Smooth muscle cell (in vitro differentiated cells): ENCODE data around the gene SEC62. TPM values are rescaled to one million over a fixed set of nuclear protein-coding genes. Genes with fewer than 3 reads are reported as not detected.
A peak's percentile ranks its signal among the peaks of the same experiment; 100 is the strongest.

Experiments
- DNase-seq: peaks from one replicate; lab custom pipeline; 2025; ENCODE audit not compliant: unreplicated experiment; lab: John Stamatoyannopoulos, UW
- H2AFZ ChIP-seq: fragments of 200-600 bp; sonication (generic); 2 replicates; pipeline ENCODE4 v1.6.0; 2016; ENCODE audit warnings: antibody characterized with exemption, low read depth, mild to moderate bottlenecking
- H3F3A ChIP-seq: fragments of 200-600 bp; sonication (generic); 2 replicates; pipeline ENCODE4 v1.6.0; 2017; ENCODE audit warnings: antibody characterized with exemption, low read depth
- H3K27ac ChIP-seq: fragments of 200-600 bp; sonication (generic); 2 replicates; pipeline ENCODE4 v1.5.1; 2016; ENCODE audit warnings: low read depth, mild to moderate bottlenecking
- H3K27me3 ChIP-seq: fragments of 200-600 bp; sonication (generic); 2 replicates; pipeline ENCODE4 v1.6.1; 2016; ENCODE audit warnings: low read depth, mild to moderate bottlenecking
- H3K36me3 ChIP-seq: fragments of 200-600 bp; sonication (generic); 2 replicates; pipeline ENCODE4 v1.5.1; 2016; ENCODE audit warnings: low read depth
- H3K4me1 ChIP-seq: fragments of 200-600 bp; sonication (generic); 2 replicates; pipeline ENCODE4 v1.5.1; 2016; ENCODE audit warnings: low read depth
- H3K4me2 ChIP-seq: fragments of 200-600 bp; sonication (generic); 2 replicates; pipeline ENCODE4 v1.6.0; 2016; ENCODE audit warnings: mild to moderate bottlenecking
- H3K4me3 ChIP-seq: fragments of 200-600 bp; sonication (generic); 2 replicates; pipeline ENCODE4 v1.5.1; 2016; ENCODE audit warnings: mild to moderate bottlenecking
- H3K79me2 ChIP-seq: fragments of 200-600 bp; sonication (generic); 2 replicates; pipeline ENCODE4 v1.6.0; 2016; ENCODE audit warnings: low read depth, mild to moderate bottlenecking
- H3K9ac ChIP-seq: fragments of 200-600 bp; sonication (generic); 2 replicates; pipeline ENCODE4 v1.6.0; 2016; ENCODE audit warnings: low read depth
- H3K9me3 ChIP-seq: fragments of 200-600 bp; sonication (generic); replicated peaks from 2 replicates; pipeline ENCODE4 v1.5.1; 2016; ENCODE audit warnings: low read depth
- H4K20me1 ChIP-seq: fragments of 200-600 bp; sonication (generic); 2 replicates; pipeline ENCODE4 v1.6.0; 2016; ENCODE audit warnings: low read depth
- WGBS: methylation state at CpG from one replicate; pipeline ENCODE4 v1.1.7; 2016; ENCODE audit warnings: low lambda C conversion rate; 5-methylcytosine and 5-hydroxymethylcytosine counted together
- polyA plus RNA-seq: library from polyadenylated mRNA; unstranded; fragments of >200 nt; fragmentation: Nextera tagmentation; extraction: Ambion mirVana; gene quantifications from 2 replicates; pipeline ENCODE4 v1.2.1, GENCODE V29; 2016
- total RNA-seq: library from RNA; depleted of rRNA; stranded (reverse); fragments of >200 nt; gene quantifications from 2 replicates; pipeline ENCODE4 v1.2.3, GENCODE V29; 2014
- TF ChIP-seq, protein P1 (sequence below): fragments of 200-600 bp; sonication (generic); IDR thresholded peaks from 2 replicates; pipeline ENCODE4 v1.5.1; 2017; ENCODE audit warnings: borderline replicate concordance, mild to moderate bottlenecking, antibody characterized with exemption; ENCODE audit not compliant: insufficient read depth, poor library complexity, severe bottlenecking

SEC62 gene, protein sequence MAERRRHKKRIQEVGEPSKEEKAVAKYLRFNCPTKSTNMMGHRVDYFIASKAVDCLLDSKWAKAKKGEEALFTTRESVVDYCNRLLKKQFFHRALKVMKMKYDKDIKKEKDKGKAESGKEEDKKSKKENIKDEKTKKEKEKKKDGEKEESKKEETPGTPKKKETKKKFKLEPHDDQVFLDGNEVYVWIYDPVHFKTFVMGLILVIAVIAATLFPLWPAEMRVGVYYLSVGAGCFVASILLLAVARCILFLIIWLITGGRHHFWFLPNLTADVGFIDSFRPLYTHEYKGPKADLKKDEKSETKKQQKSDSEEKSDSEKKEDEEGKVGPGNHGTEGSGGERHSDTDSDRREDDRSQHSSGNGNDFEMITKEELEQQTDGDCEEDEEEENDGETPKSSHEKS
- total RNA-seq (41.0 and 49.1 TPM in 2 replicates), polyA plus RNA-seq (125 and 160 TPM in 2 replicates)

DNA sequence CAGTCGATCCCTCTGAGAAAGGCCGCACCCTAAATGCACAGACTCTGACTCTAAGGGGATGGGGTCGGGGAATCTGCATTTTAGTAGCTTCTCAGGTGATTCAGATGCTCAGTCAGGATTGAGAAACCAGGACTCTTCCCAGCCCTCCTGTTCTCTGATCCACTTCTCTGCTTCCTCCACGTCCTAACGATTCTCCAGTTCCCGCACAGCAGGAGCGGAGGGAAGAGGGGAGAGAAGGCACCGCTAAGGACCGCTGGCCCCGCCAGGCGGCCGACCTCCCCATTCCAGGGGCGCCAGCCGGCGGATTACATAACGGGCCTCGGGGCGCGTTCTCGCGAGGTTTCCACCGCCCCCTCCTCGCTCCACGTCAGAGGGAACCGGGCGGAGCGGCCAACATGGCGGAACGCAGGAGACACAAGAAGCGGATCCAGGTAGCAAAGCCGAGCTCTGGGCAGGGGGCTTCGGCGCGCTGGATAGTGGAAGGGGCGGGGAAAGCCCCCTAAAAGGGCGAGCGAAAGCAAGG is at the start of gene SEC62:
TSS of gene SEC62 (plus strand) at position 380 of the 523 bp plus-strand sequence. CDS start at position 396, 16 bp downstream.
- H3K27ac ChIP-seq, result peak within 1 kb of the TSS; percentile 98
- H3F3A ChIP-seq, result no peaks in the 10 kb centered on the region
- peak within 1 kb of the TSS; percentile 99 for H3K9ac ChIP-seq
- H3K36me3 ChIP-seq, result no peaks in the 10 kb centered on the region
- H3K79me2 ChIP-seq, result peaks cover 46% of the 10 kb centered on the region
- no peaks in the 10 kb centered on the region for H3K27me3 ChIP-seq
- DNase-seq, result peak; percentile 86
- TF ChIP-seq, protein P1, sequence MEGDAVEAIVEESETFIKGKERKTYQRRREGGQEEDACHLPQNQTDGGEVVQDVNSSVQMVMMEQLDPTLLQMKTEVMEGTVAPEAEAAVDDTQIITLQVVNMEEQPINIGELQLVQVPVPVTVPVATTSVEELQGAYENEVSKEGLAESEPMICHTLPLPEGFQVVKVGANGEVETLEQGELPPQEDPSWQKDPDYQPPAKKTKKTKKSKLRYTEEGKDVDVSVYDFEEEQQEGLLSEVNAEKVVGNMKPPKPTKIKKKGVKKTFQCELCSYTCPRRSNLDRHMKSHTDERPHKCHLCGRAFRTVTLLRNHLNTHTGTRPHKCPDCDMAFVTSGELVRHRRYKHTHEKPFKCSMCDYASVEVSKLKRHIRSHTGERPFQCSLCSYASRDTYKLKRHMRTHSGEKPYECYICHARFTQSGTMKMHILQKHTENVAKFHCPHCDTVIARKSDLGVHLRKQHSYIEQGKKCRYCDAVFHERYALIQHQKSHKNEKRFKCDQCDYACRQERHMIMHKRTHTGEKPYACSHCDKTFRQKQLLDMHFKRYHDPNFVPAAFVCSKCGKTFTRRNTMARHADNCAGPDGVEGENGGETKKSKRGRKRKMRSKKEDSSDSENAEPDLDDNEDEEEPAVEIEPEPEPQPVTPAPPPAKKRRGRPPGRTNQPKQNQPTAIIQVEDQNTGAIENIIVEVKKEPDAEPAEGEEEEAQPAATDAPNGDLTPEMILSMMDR, result no peak
- no peaks in the 10 kb centered on the region for H3K9me3 ChIP-seq
- 1% methylated on average over 37 of the region's 37 CpGs for WGBS
- H4K20me1 ChIP-seq, result peaks cover 44% of the 10 kb centered on the region
- H3K4me2 ChIP-seq, result peak within 1 kb of the TSS; percentile 92
- H3K4me1 ChIP-seq, result peaks cover 23% of the 10 kb centered on the region
- peak within 1 kb of the TSS; percentile 92 for H2AFZ ChIP-seq
- peak within 1 kb of the TSS; percentile 87 for H3K4me3 ChIP-seq

DNA sequence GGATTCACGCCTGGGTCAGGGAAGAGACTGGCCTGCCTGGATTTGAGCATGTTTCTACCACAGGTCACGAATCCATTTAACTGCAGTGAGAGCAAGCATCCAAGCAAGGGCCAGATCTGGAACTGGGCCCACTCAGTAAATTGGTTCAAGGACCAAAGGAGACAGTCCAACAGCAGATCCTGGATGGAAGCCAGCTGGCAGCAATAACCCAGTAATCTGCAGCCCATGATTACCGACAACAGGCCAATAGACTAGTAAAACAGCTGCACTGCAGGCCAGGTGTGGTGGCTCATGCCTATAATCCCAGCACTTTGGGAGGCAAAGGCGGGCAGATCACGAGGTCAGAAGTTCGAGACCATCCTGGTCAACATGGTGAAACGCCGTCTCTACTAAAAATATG is 43.4 kb upstream of the SEC62 start:
- no peak for DNase-seq
- H3K9me3 ChIP-seq, result no peaks in the 10 kb centered on the region
- no peak overlapping the region for H2AFZ ChIP-seq
- TF ChIP-seq, protein P1, result no peak
- H3K4me2 ChIP-seq, result no peak overlapping the region
- H4K20me1 ChIP-seq, result no peaks in the 10 kb centered on the region
- no peaks in the 10 kb centered on the region for H3K4me1 ChIP-seq
- 70% methylated on average over 8 of the region's 8 CpGs for WGBS
- H3K27me3 ChIP-seq, result no peaks in the 10 kb centered on the region
- H3K9ac ChIP-seq, result no peak overlapping the region
- H3K27ac ChIP-seq, result no peak overlapping the region
- no peak overlapping the region for H3K4me3 ChIP-seq
- H3K36me3 ChIP-seq, result no peaks in the 10 kb centered on the region
- no peaks in the 10 kb centered on the region for H3K79me2 ChIP-seq
- no peaks in the 10 kb centered on the region for H3F3A ChIP-seq

DNA sequence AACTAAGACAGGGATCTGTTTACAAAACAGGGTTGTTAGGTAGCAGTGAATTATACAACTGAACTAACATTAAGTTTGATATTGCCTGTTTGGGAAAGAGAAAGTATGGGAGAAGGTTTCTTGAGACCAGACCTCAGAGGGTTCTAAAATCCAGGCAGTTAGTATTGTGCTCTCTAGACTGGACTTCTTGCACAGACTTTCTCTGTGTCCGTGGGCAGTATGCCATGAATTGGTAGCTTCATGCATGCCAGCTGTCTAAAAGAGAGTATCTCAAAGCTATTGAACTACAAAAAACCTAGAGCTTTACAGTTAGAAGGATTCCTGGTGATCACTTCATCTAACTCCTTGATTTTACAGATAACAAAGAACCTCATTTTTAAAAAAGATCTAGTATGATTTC is 42.8 kb upstream of the SEC62 start:
- Histone ChIP-seq H2AFZ (no peak overlapping the region), H4K20me1 (no peaks in the 10 kb centered on the region), H3F3A (no peaks in the 10 kb centered on the region), H3K27ac (no peak overlapping the region), H3K9me3 (no peaks in the 10 kb centered on the region), H3K27me3 (no peaks in the 10 kb centered on the region), H3K4me1 (no peaks in the 10 kb centered on the region), H3K36me3 (no peaks in the 10 kb centered on the region), H3K79me2 (no peaks in the 10 kb centered on the region), H3K4me3 (no peak overlapping the region), H3K4me2 (no peak overlapping the region), H3K9ac (no peak overlapping the region)
- TF ChIP-seq, protein P1, result no peak
- DNase-seq, result no peak
- WGBS, result 95% methylated on average over 1 of the region's 1 CpG
